Measurements from ENCODE around the gene ACSM3.

Gene ACSM3

GRCh38 chr16:20741554-20742285 is 22.1 kb upstream of the ACSM3 start, which contains the start of gene THUMPD1:
THUMPD1 (minus strand) TSS chr16:20741818; CDS start chr16:20741739, 79 bp downstream.
- Histone ChIP-seq H3K27me3 (ENCODE audit: insufficient read depth, poor library complexity, severe bottlenecking) (no peaks in the 10 kb centered on the region), H3K4me3 (replicated peaks; ENCODE audit: insufficient read depth, low read length) (peak within 1 kb of the TSS; percentile 99), H3K27ac (replicated peaks) (peak within 1 kb of the TSS; percentile 99)
- DNase-seq (ENCODE audit: low read depth in 1 of 2, low spot score in 1 of 2), result peak; percentile 90 to 98
- TF ChIP-seq REST (IDR thresholded peaks at IDR 0.05; ENCODE audit: insufficient replicate concordance, low read depth) (no peak), POLR2AphosphoS5 (IDR thresholded peaks at IDR 0.05; ENCODE audit: low read depth) (peak; percentile 91)

GRCh38 chr16:20743591-20743990 is 20.2 kb upstream of the ACSM3 start:
- Histone ChIP-seq H3K4me3 (replicated peaks; ENCODE audit: insufficient read depth, low read length) (no peak overlapping the region), H3K27me3 (ENCODE audit: insufficient read depth, poor library complexity, severe bottlenecking) (no peaks in the 10 kb centered on the region), H3K27ac (replicated peaks) (no peak overlapping the region)
- TF ChIP-seq REST (IDR thresholded peaks at IDR 0.05; ENCODE audit: insufficient replicate concordance, low read depth) (no peak), SPI1 (IDR thresholded peaks at IDR 0.05; ENCODE audit: borderline replicate concordance, low read depth) (no peak), POLR2AphosphoS5 (IDR thresholded peaks at IDR 0.05; ENCODE audit: low read depth) (no peak), GABPA (IDR thresholded peaks at IDR 0.05; ENCODE audit: low read depth) (no peak), CTCF (IDR thresholded peaks at IDR 0.05; ENCODE audit: insufficient read depth, low read length) (no peak)
- no peak for DNase-seq (ENCODE audit: low read depth in 1 of 2, low spot score in 1 of 2)

GRCh38 chr16:20744922-20745440 is 18.8 kb upstream of the ACSM3 start:
- H3K4me3 ChIP-seq (replicated peaks; ENCODE audit: insufficient read depth, low read length), result no peak overlapping the region
- TF ChIP-seq SPI1 (IDR thresholded peaks at IDR 0.05; ENCODE audit: borderline replicate concordance, low read depth), result no peak
- TF ChIP-seq POLR2AphosphoS5 (IDR thresholded peaks at IDR 0.05; ENCODE audit: low read depth), result peak; percentile 18; the same call in 1 of the 2 replicates
- DNase-seq (ENCODE audit: low read depth in 1 of 2, low spot score in 1 of 2), result peak in 1 of 2 experiments; percentile 63
- peak overlapping the region; percentile 49 for H3K27ac ChIP-seq (replicated peaks)
- H3K27me3 ChIP-seq (ENCODE audit: insufficient read depth, poor library complexity, severe bottlenecking), result no peaks in the 10 kb centered on the region

GRCh38 chr16:20746461-20746860 is 17.4 kb upstream of the ACSM3 start:
- H3K27ac ChIP-seq (replicated peaks), result peak overlapping the region; percentile 81
- TF ChIP-seq GABPA (IDR thresholded peaks at IDR 0.05; ENCODE audit: low read depth), result no peak

GRCh38 chr16:20747030-20747816 is 16.6 kb upstream of the ACSM3 start:
- peak overlapping the region; percentile 81 for H3K27ac ChIP-seq (replicated peaks)
- no peaks in the 10 kb centered on the region for H3K27me3 ChIP-seq (ENCODE audit: insufficient read depth, poor library complexity, severe bottlenecking)
- DNase-seq (ENCODE audit: low read depth in 1 of 2, low spot score in 1 of 2), result peak in 1 of 2 experiments; percentile 84
- no peak overlapping the region for H3K4me3 ChIP-seq (replicated peaks; ENCODE audit: insufficient read depth, low read length)
- TF ChIP-seq GABPA (IDR thresholded peaks at IDR 0.05; ENCODE audit: low read depth) (no peak), POLR2AphosphoS5 (IDR thresholded peaks at IDR 0.05; ENCODE audit: low read depth) (0 out of 2 replicates have a peak, but pooled peaks have one; percentile 30), REST (IDR thresholded peaks at IDR 0.05; ENCODE audit: insufficient replicate concordance, low read depth) (no peak), CTCF (IDR thresholded peaks at IDR 0.05; ENCODE audit: insufficient read depth, low read length) (no peak), SPI1 (IDR thresholded peaks at IDR 0.05; ENCODE audit: borderline replicate concordance, low read depth) (no peak)

More at GRCh38 chr16:20746461-20746860, 17.4 kb upstream of the ACSM3 start:
- no peaks in the 10 kb centered on the region for H3K27me3 ChIP-seq (ENCODE audit: insufficient read depth, poor library complexity, severe bottlenecking)
- H3K4me3 ChIP-seq (replicated peaks; ENCODE audit: insufficient read depth, low read length), result no peak overlapping the region
- DNase-seq (ENCODE audit: low read depth in 1 of 2, low spot score in 1 of 2), result no peak

Measured in HL-60 (cell line).